8988T (cell line): ENCODE data around the gene LRP2.

Experiments
- DNase-seq: peaks from one replicate; pipeline ENCODE4 v3.0.0; 2011

LRP2 gene

GRCh38 chr2:169237286-169237685 is 125.0 kb downstream of the LRP2 start:
- no peak for DNase-seq

- DNase-seq, result no peak
Measured at GRCh38 chr2:169232551-169233154, 129.7 kb downstream of the LRP2 start.

GRCh38 chr2:169230204-169230603 is 132.1 kb downstream of the LRP2 start:
- no peak for DNase-seq

GRCh38 chr2:169229590-169229989 is 132.7 kb downstream of the LRP2 start:
- no peak for DNase-seq

GRCh38 chr2:169225906-169226305 is 136.4 kb downstream of the LRP2 start:
- DNase-seq, result no peak

- no peak for DNase-seq
Measured at GRCh38 chr2:169225233-169225750, 137.0 kb downstream of the LRP2 start.

GRCh38 chr2:169222665-169223064 is 139.7 kb downstream of the LRP2 start:
- DNase-seq, result no peak

GRCh38 chr2:169221745-169222369 is 140.5 kb downstream of the LRP2 start:
- DNase-seq, result no peak

GRCh38 chr2:169210917-169211316 is 151.4 kb downstream of the LRP2 start:
- DNase-seq, result no peak

- no peak for DNase-seq
Measured at GRCh38 chr2:169208026-169208425, 154.3 kb downstream of the LRP2 start.

GRCh38 chr2:169205176-169205575 is 157.2 kb downstream of the LRP2 start:
- DNase-seq, result no peak

GRCh38 chr2:169203952-169204351 is 158.4 kb downstream of the LRP2 start:
- DNase-seq, result no peak

GRCh38 chr2:169200756-169201155 is 161.6 kb downstream of the LRP2 start:
- DNase-seq, result no peak

- DNase-seq, result no peak
Measured at GRCh38 chr2:169193618-169194017, 168.7 kb downstream of the LRP2 start.

- DNase-seq, result no peak
Measured at GRCh38 chr2:169190197-169190775, 172.0 kb downstream of the LRP2 start.

GRCh38 chr2:169189132-169189531 is 173.2 kb downstream of the LRP2 start:
- DNase-seq, result no peak

- DNase-seq, result no peak
Measured at GRCh38 chr2:169185711-169186110, 176.6 kb downstream of the LRP2 start.

- DNase-seq, result no peak
Measured at GRCh38 chr2:169184074-169184473, 178.3 kb downstream of the LRP2 start.

GRCh38 chr2:169182573-169182972 is 179.8 kb downstream of the LRP2 start:
- DNase-seq, result no peak

- no peak for DNase-seq
Measured at GRCh38 chr2:169178804-169179390, 183.4 kb downstream of the LRP2 start.

GRCh38 chr2:169178364-169178763 is 184.0 kb downstream of the LRP2 start:
- no peak for DNase-seq

GRCh38 chr2:169175112-169175511 is 187.2 kb downstream of the LRP2 start:
- DNase-seq, result no peak

GRCh38 chr2:169173876-169174275 is 188.5 kb downstream of the LRP2 start:
- no peak for DNase-seq

GRCh38 chr2:169172914-169173313 is 189.4 kb downstream of the LRP2 start:
- DNase-seq, result no peak
